Stimulated activated CD8-positive, alpha-beta memory T cell treated with anti-CD3 and anti-CD28 coated beads, Interleukin-4, amount 100 ng/mL, for 4 hours (primary cell): ENCODE measurements around the gene ADCY7.
A peak's percentile ranks its signal among the peaks of the same experiment; 100 is the strongest.
"Not testable (repeated sequence)": the region's sequence is repeated elsewhere in the genome, so short reads cannot be mapped to it uniquely, and the experiment has no call there.

Experiments
- DNase-seq, 2 donors: peaks; one replicate each; pipeline ENCODE4 v3.0.0-alpha.2; 2020; ENCODE audit warnings: low read depth in 2 of 2, low spot score in 1 of 2

ADCY7 gene

DNA sequence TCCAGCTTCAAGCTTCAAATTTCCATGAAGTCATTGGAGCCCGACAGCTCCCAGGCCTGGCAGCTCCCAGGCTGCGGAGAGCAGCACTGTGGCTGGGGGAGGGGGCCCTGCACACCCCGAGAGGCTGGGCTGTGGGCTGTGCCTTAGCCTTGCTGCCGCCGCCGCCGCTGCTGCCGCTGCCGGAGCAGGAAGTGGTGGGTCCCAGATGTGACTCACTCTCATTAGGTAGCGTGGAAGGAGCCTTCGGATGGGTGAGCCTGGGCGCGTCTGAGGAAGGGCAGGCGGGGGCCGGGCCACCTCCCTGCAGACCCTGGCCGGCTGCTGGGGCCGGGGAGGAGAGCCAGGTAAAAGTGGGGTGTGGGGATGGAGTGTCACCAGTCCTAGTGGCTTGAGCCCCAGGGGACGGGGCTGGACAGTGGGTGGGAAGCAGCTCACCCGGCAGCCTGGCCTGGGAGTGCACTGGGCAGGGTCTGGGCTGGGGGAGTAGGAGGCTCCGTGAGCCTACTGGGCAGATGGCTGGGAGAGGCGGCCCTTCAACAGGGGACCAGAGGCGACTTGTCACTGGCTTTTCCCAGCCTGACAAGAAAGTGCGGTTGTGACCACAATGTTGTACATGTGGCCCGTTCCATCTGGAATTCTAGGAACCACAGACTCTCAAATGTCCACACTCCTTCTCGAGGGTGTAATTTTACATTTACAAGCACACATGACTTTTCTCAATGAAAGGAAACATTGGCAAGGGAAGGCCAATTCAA, at the start of gene ADCY7:
TSS of gene ADCY7 (plus strand) at position 215 of the 755 bp plus-strand sequence. CDS start 21,629 bp downstream, outside the sequence.
- DNase-seq, result peak; percentile 64 to 75

DNA sequence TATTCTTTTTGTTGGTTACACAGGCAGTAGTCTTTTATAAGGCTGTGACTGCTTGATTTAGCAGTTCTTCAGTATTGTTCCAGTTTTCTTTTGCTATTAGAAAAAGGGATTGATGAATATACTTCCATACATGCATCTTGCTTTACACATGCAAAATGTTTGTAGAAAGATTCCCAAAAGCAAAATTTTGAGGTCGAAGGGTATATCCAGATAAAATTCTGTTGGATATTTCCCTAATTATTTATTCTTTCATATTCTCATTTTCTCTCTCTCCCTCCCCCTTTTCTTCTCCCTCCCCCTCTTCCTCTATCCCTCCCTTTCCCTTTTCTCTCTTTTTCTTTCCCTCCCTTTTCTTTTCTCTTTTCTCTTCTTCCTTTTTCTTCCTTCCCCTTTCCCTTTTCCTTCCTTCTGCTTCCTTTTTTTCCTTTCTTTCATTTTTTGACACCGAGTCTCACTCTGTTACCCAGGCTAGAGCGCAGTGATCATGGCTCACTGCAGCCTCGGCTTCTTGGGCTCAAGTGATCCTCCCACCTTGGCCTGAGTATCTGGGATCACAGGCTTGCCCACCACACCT, 46.9 kb upstream of the ADCY7 start:
- no peak for DNase-seq

DNA sequence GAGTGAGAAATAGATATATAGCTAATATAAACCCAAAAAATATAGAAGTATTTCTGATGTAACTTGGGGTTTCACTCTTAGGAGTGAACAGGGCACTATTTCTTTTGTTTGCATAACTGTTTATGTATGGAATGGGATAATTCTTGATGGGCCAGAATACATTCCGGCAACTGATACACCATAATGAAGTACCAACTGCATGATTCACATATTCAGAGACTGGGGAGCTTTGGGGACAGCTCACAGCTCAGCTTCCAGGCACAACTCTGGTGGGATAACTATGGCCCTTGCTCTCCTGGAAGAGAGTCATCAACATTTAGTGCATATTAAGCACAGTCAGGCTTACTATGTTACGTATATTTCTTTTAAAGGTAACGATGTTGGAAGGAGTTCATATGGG, 42.1 kb upstream of the ADCY7 start:
- DNase-seq, result no peak

DNA sequence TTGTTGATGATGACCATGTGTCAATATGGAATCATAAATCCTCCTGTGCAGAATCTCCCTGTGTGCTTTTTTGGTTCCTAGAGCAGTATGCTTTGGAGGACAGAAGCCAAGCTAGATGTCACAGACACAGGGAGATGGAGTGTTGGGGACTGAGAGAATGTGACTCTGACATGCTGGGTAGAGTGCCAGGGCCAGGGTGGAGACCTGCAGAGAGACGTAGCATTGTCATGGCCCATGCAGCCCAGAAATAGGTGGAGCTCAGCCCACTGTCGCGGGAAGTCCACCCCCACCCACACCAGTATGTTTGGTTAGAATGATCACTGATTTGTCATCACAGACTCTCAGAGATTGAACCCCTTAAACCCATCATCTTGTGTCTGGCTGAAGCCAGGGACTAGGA, 39.2 kb upstream of the ADCY7 start:
- DNase-seq, result no peak

DNA sequence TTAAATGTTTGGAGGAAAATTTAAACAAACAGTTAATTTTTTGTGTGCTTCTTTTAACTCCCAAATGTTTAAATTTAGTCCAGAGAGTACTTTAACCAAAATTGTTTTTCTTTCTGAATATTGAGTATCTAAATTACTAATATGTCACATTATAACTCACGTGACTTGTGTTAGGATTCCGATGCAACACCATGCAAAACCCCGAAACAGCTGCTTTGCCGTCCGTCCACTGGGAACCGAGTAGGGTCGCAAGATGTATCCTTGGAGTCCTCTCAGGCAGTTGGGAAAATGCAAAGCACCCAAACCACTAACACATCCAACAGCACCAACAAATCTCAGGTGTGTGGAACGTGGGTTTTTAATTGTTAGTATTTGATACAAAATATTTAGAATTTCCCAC, 38.7 kb upstream of the ADCY7 start:
- DNase-seq, result no peak

DNA sequence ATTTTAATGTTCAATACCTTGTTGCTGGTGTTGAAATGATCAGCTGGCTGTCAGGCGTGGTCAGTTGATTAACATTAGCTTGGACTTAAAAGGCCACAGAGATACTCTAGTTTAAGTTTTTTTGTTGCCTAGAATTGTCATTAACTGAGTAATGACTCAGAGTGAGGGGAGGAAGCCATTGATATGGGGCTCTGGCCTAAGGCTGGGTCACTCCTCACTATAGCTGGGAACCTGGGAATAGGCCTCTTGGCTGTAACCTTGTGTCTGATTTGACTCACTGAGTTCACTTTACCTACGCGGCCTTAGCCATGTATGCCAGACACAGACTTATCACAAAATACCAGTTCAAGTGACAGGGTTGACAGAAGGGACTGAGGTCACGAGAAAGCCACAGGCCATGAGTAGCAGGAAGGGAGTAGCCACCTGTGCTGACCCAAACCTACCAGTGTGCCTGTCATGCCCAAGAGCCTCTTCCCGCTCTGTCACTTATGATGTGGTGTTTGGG, 37.9 kb upstream of the ADCY7 start:
- no peak for DNase-seq

DNA sequence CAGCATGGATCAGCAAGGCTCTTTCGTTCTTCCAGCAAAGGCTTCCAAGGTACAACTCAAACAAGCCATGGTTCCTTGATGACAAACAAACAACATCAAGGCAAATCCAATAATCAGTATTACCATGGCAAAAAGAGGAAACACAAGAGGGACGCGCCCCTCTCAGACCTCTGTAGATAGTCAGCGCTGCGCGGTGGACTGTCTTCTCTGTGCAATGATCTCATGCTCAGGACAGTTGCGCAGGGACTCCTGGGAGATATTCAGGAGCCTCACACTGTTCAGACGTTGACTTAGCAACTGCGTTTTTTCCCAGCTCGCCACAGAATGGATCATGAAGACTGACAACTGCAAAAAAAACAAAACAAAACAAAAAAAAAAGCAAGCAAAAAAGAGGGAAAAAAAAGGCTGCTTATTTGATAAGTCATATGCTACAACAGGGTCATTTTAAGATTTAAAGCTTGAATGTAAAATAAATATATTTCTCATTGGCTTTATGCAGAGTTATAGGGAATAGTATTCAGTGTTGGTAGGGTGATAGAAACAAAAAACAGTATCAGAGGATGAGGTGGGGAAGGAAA, 37.1 kb upstream of the ADCY7 start:
- no peak for DNase-seq

DNA sequence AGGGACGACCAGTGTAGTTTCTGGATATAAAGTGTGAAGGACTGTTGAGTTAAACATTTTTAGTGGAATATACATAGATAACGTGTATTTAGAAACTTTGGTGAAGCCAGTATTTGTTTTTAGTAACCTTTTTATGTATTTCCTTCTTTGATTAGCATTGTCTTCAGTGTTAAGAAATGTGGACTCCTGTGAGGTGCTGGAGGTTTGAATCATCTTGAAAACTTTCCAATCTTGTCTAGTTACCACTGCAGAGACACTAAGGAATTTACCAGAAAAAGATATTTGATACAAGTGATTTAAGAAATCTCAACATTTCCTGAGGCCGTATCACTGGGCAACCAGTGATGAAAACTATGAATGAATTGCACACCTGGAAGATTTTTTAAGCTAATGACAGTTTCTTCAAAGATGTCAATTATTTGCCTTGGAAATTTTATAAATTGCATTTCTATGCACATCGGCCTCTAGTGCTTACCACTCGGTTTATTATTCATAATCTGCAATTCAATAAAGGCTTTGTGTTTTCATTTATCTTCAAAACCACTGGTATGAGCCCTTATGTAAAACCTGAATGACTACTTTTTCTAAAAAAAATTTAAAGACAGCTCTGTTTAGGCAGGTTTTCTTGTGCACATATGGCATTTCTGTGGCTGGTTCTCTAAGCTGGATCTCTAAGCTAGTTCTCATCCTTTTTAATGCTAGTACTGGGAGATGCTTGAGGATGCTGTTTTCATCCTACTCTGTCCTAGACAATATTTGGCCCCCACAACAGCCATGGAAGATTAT, 31.4 kb upstream of the ADCY7 start:
- DNase-seq, result no peak

DNA sequence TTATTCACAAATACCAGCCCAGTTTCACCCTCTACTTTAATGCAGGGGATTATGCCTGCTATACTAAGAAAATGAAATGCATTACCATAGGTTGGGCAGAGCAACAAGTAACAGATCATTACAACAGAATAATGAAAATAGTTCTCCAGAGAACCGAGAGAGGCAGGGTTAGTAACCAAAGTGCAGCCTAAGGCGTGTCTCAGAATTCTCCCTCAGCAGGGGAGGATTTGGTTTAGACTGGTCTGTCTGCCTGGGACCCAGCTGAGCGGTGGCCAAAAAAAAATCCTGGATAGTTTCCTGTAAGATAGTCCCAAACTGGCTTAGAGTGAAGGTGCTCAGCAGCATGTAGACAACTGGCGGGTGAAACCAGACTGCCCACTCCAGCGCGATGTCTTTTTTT, 30.8 kb upstream of the ADCY7 start:
- DNase-seq, result no peak

DNA sequence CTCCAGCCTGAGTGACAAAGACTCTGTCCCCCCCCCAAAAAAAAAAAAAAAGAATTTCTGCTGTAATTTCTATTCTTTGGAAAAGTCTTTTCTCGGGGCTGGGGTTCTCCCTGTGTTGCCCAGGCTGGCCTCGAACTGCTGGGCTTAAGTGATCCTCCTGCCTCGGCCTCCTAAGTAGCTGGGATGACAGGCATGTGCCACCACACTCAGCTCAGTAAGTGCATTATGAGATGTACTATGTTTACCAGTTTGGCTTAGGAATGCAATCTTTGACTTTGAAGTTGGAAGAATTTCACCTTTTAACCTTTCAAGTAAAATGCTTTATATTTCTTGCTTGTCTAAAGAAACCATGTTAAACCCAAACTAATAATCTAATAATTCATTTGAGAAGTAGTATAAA, 28.0 kb upstream of the ADCY7 start:
- DNase-seq, result no peak

DNA sequence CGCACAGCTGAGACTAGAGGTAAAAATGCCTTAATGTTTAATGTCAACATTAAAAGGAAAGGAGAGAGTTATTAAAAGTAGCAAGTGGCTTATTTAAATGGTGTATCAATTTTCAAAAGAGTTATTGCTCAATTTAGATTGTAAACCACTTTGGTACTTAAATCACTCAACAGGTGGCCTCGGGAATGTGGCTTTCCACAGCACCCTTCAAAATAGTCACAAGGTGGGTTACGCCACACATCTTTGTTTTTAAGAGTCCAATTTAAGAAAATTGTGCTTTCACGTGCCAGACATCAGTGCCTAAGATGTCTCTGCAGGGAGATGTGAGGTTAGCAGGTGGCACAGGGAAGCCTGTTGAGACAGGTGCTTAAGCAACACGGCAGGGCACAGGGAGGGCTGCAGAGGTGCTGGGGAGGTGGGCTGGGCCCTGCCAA, 27.5 kb upstream of the ADCY7 start:
- no peak for DNase-seq

DNA sequence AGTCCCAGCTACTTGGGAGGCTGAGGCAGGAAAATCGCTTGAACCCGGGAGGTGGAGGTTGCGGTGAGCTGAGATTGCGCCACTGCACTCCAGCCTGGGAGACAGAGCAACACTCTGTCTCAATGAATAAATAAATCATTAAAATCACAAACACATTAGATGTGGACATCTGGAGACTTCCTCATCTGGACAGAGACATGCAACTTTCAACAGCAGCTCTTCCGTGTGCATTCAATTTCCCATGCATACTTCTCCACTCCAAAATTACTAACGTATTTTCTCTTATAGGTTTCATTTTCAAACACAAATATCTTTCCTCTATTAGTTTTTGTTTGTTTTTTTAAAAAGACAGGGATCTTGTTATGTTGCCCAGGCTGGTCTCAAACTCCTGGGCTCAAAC, 23.3 kb upstream of the ADCY7 start:
- not testable (repeated sequence) for DNase-seq

DNA sequence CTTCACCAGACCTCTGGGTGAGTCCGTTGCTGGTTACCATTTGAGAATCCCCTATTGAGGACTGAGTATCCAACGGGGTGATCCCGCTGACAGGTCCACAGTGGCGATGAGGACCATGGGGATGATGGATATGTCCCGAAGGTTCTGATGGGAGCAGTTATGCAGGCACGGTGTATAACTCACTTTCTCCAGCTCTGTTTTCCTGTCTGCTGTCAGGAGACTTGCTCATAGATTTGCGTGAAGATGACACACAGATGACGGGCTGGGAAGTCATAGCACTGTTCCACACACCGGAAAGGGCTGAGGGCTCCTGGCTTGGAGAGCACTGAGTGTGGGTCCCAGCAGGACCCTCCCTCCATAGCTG, 22.2 kb upstream of the ADCY7 start:
- DNase-seq, result no peak

DNA sequence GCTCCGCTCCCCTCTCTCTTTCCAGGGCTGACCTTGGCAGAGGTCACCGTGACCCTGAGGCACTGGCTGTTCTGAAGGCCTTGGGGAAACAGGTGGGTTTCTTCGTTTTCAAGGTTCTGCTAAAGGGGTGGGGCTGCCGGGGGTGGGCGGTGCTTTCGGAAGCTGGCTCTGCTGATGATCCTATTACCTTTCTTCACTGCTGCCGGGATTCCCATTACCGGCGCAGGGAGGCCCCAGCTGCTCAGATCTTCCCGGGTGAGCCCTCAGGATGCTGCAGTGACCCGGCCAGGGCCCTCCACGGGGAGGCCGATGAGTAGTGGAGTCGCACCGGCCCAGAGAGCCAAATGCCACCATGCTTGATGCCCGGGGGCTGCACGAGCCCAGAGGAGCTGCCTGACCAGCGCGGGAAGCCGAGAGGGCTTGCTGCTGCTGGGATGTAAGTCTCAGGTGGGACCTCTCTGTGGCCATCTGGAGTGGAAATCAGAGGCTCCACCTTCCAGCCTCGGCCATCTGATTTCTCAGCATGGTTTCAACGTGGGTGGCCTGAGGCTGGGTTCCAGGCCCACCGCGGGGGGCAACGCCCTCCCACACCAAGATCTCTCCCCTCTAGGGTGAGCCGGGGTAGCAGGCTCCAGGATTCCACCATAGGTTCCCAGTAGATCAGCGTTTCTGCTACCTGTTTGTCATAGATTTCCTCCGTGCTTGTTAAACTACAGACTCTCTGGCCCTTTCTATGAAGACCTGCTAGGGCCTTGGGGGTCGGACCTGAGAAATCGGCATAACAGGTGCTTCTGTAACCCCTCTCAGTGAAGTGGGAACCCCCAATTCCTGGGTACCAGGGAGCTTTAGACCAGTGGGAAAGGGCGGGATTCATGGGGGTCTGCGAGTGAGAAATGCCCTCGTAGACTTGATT, 21.6 kb upstream of the ADCY7 start:
- no peak for DNase-seq

DNA sequence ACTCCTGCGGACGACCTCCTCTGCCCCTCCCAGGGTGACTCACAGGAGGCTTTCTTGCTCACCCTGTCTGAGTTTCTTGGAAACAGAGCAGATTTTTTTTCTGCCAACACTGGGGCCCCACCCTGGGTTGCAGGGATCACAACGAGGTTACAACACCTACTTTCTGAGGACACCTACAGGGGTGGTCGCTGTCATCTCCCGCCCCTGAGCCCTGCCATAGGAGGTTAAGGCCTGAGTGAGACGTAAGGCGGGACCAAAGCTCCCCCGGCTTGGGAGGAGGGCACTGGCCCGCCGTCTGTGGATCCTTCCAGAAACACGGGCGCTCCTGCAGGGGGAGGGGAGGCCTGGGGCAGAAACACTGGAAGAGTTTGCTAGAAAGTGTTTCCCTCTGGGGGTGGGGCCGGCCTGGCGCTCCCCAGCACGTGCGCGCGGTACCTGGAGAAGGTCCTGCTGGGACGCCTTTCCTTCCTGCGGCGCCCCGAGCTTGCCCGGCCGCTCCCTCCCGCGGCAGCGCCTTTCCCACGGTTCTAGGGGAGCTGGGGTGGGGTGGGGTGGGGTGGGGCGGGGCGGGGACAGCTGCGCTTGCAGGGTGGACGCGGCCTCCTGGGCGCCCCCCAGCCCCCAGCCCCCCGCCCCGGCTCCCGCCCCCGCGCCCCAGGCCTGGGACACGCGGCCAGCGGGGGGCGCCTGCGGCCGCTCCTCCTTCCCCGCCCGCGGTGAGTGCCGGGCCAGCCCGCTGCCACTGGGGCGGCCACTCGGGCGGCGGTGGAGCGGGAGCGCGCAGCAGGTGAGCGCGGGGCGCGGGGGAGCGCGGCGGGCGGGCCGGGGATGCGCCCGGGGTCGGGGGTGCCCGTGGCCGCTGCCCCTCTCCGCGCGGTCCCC, 20.7 kb upstream of the ADCY7 start:
- peak; percentile 41 to 56 for DNase-seq

DNA sequence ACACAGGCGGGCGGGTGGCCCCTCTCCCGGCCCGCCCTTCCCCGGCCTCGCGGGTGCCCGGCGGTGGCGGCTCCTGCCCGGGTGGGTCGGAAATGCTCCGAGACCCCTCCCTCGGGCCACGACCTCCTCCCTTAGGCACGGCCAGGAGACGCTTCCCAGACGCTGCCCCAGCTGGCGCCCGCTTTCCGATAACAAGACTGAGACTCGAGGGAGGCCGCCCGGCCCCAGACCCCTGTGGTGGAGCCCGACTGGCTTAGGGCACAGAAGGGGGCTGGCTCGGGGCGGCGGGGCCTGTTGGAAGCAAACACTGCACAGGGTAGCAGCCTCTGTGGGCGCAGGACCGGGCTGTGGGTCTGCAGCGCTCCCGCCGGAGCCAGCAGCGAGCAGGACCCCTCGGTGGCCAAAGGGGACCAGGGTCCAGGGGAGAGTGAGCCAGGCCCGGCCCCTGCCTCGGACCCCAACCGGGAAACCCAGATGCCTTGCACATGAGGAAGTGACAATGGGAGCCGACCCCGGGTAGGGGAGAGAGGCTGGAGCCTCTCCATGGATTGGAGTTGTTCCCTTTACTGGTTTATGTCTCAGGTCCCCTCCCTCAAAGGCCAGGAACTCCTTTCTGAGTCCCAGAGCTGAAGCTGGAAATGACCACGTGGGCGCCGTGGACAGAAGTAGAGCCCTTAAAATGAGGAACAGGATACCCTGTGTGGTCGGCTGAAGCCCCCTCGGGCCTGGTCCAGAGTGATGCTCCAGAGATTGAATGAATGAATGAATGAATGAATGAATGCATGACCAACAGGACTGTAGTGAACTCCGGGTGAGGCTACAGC, 19.8 kb upstream of the ADCY7 start:
- DNase-seq, result no peak

DNA sequence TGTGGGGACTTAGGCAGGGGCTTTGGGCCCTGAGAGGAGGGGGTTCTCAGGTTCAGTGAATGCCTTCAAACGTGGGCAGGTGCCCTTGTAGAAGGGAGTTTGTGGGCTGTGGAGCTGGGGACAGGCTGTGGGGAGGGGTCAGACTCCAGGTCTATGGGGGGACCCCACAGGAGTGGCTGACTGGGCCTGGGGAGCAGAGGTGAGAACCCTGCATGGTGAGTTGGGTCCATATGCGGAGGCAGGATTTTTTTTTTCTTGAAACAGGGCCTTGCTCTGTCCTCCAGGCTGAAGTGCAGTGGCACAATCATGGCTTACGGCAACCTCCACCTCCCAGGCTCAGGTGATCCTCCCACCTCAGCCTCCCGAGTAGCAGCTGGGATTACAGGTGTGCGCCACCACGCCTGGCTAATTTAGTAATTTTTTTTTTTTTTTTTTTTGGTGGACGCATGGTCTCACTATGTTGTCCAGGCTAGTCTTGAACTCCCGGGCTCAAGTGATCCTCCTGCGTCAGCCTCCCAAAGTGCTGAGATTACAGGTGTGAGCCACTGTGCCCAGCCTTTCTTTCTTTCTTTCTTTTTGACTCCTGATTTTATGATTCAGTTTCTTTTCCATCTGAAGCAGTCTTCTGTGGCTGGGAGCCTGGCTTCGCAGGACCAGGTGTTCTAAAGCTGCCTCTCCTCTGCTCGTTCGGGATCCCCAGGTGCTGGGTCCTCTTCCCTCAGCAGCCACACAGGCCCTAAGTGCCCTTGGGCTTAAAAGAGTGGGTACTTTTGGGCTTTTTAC, 19.0 kb upstream of the ADCY7 start:
- DNase-seq, result no peak
